ENCODE results near the gene HEMGN.

- no peak for TF ChIP-seq CTCF (IDR thresholded peaks at IDR 0.05)
- no peak for TF ChIP-seq POLR2A (IDR thresholded peaks at IDR 0.05)
- TF ChIP-seq EP300 (IDR thresholded peaks at IDR 0.05; ENCODE audit: low read depth) = no peak
Observed at GRCh38 chr9:97980918-97981845, 43.2 kb upstream of the HEMGN start.
